ENCODE data around the gene TRABD2B.

DNA sequence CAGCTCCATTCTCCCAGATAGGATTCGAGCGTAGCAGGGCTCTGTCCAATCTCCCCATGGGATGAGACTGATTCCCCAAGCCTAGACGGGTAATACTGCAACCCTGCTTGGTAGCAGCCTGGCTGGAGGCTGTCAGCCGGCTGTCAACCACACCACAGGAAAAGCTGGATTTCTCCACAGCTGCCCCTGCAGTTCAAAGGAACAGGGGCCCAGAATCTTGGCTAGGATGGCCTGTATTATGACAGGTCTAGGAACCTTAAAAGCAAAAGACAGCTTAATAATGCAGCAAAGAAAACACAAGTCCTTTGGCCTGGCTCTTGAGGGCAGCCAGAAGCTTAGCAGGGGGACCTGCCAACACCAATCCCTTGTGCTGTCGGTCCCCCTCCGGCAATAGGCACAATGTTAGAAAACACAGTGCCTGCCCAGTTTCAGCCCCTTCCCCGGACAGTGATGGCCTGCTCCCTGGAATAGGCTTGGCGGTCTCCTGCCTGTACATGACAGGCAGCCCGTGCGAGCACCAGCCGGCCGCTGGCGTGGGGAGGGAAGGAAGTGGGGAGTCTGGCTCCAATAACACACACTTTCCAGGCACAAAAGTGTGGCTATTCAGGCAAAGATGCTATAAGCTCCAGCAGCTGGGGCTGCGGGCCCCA, 90.5 kb downstream of the TRABD2B start:
- TF ChIP-seq, protein P1, sequence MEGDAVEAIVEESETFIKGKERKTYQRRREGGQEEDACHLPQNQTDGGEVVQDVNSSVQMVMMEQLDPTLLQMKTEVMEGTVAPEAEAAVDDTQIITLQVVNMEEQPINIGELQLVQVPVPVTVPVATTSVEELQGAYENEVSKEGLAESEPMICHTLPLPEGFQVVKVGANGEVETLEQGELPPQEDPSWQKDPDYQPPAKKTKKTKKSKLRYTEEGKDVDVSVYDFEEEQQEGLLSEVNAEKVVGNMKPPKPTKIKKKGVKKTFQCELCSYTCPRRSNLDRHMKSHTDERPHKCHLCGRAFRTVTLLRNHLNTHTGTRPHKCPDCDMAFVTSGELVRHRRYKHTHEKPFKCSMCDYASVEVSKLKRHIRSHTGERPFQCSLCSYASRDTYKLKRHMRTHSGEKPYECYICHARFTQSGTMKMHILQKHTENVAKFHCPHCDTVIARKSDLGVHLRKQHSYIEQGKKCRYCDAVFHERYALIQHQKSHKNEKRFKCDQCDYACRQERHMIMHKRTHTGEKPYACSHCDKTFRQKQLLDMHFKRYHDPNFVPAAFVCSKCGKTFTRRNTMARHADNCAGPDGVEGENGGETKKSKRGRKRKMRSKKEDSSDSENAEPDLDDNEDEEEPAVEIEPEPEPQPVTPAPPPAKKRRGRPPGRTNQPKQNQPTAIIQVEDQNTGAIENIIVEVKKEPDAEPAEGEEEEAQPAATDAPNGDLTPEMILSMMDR (conservative IDR thresholded peaks at IDR 0.05), result no peak
- TF ChIP-seq ZFX (IDR thresholded peaks at IDR 0.05), result no peak

All from C4-2B (cell line).